ENCODE results near the gene TAPBP. TPM values are rescaled to one million over a fixed set of nuclear protein-coding genes. Genes with fewer than 3 reads are reported as not detected.

The TAPBP gene
- total and polyA plus RNA-seq, 2 of the 8 experiments (the other 6 are each of a cell fraction or from before 2014, with no cell fraction given), result 24.5 to 35.4 TPM

- Histone ChIP-seq H2BK12ac (ENCODE audit: low read depth, low read length) (no peak overlapping the region), H3K9ac (replicated peaks in 1 of 4; ENCODE audit: extremely low read depth in 1 of 4, low read depth in 3 of 4, low read length in 3 of 4) (no peak overlapping the region), H3K4me3 (ENCODE audit: extremely low read depth in 1 of 4, insufficient read depth in 2 of 4, low read depth in 3 of 4, low read length in 4 of 4) (no peak overlapping the region), H2BK15ac (ENCODE audit: low read length) (no peak overlapping the region), H3K36me3 (ENCODE audit: control insufficient read depth in 2 of 4, insufficient read depth in 4 of 4, low read length in 3 of 4) (peaks cover 9 to 35% (median 26%) of the 10 kb centered on the region in 4 experiments; a peak in 7 of 8 replicates), H3K18ac (ENCODE audit: extremely low read depth, low read length) (no peak overlapping the region), H2BK5ac (ENCODE audit: low read depth, low read length) (no peak overlapping the region), H2BK120ac (replicated peaks; ENCODE audit: low read depth, low read length) (no peak overlapping the region), H3K79me2 (ENCODE audit: control insufficient read depth in 1 of 2, insufficient read depth in 2 of 2, low read length in 2 of 2) (peaks cover 5 to 11% of the 10 kb centered on the region in 2 experiments), H3K4me2 (ENCODE audit: insufficient read depth in 1 of 2, low read depth in 2 of 2, low read length in 2 of 2) (no peak overlapping the region), H3K27ac (ENCODE audit: low read depth, low read length) (no peak overlapping the region), H4K8ac (ENCODE audit: extremely low read depth, insufficient read depth, low read length) (no peak overlapping the region), H3K4ac (replicated peaks; ENCODE audit: insufficient read length, low read depth, low read length) (no peak overlapping the region), H3K27me3 (replicated peaks in 1 of 4; ENCODE audit: control insufficient read depth in 3 of 4, extremely low read depth in 1 of 4, insufficient read depth in 3 of 4, low read length in 3 of 4) (no peaks in the 10 kb centered on the region), H4K20me1 (replicated peaks in 1 of 2; ENCODE audit: control insufficient read depth in 1 of 2, insufficient read depth in 2 of 2, low read length in 2 of 2) (peaks cover 12 to 13% of the 10 kb centered on the region in 2 experiments), H4K91ac (replicated peaks; ENCODE audit: insufficient read length, low read length) (no peak overlapping the region), H3K9me3 (ENCODE audit: insufficient read depth in 2 of 2, low read depth in 1 of 2, low read length in 1 of 2) (no peaks in the 10 kb centered on the region), H3K79me1 (ENCODE audit: low read depth, low read length) (0 out of 2 replicates have a peak, but pooled peaks cover 3% of the 10 kb centered on the region), H3K14ac (ENCODE audit: insufficient read length) (no peak overlapping the region), H2AK5ac (ENCODE audit: low read depth, low read length) (no peak overlapping the region), H2AFZ (ENCODE audit: low read length) (no peak overlapping the region), H4K5ac (ENCODE audit: insufficient read length, low read depth, low read length) (no peak overlapping the region), H3K23ac (ENCODE audit: insufficient read length) (no peak overlapping the region), H3K4me1 (replicated peaks in 1 of 4; ENCODE audit: control insufficient read depth in 3 of 4, insufficient read depth in 4 of 4, low read length in 3 of 4) (peaks cover under 1 to 23% (median 7%) of the 10 kb centered on the region in 4 experiments), H2BK20ac (ENCODE audit: low read length) (no peak overlapping the region), H3K56ac (replicated peaks; ENCODE audit: insufficient read length, low read depth, low read length) (no peak overlapping the region), H3K23me2 (ENCODE audit: low read depth, low read length) (peaks cover 11% of the 10 kb centered on the region)
- ChIA-PET CTCF (ENCODE audit: partially characterized antibody) (interaction anchor here (0.7 to 8.0 kb wide), 13 partner anchors 9 to 169 kb away, joined by 3 to 81 read pairs (median 3); partner anchors contain the start of genes PFDN6, RGL2, RPS18 and TAPBP), POLR2A (ENCODE audit: partially characterized antibody) (interaction anchor here (0.9 to 12.0 kb wide), 8 partner anchors 7 to 309 kb away, joined by 3 to 337 read pairs (median 16); partner anchors contain the start of genes PFDN6, RGL2, RPS18 and VPS52)
- no peak for FAIRE-seq
- no peak for DNase-seq (ENCODE audit: low read depth in 1 of 2, low spot score in 2 of 2)
- 86% methylated on average over 13 of the region's 13 CpGs; no CpG with 5 or more reads in 1 of the 2 experiments for WGBS, 2 experiments (ENCODE audit: extremely low coverage in 1 of 2, insufficient coverage in 1 of 2, insufficient read length in 1 of 2, insufficient replicate concordance in 2 of 2, low coverage in 1 of 2, low lambda C conversion rate in 2 of 2, missing lambda C conversion rate in 1 of 2)
- no peak for TF ChIP-seq CEBPB (IDR thresholded peaks at IDR 0.05; ENCODE audit: low read depth, low read length)
- TF ChIP-seq CTBP2 (IDR thresholded peaks at IDR 0.05; ENCODE audit: borderline replicate concordance, insufficient read depth, insufficient read length, low read length), result no peak
- no peak for TF ChIP-seq ZNF274 (IDR thresholded peaks at IDR 0.05; ENCODE audit: borderline replicate concordance, extremely low read depth, low read length)
- TF ChIP-seq RXRA (IDR thresholded peaks at IDR 0.05; ENCODE audit: insufficient read depth, low read depth, low read length), result no peak
- TF ChIP-seq KDM1A (IDR thresholded peaks at IDR 0.05; ENCODE audit: borderline replicate concordance, low read length), result no peak
- no peak for TF ChIP-seq SIRT6 (IDR thresholded peaks at IDR 0.05; ENCODE audit: low read length)
- no peak for TF ChIP-seq EZH2 (IDR thresholded peaks at IDR 0.05; ENCODE audit: low read depth, low read length, severe bottlenecking)
- no peak for TF ChIP-seq BCL11A (IDR thresholded peaks at IDR 0.05; ENCODE audit: low read depth in 2 of 2, low read length in 2 of 2)
- no peak for TF ChIP-seq BRCA1 (IDR thresholded peaks at IDR 0.05; ENCODE audit: low read depth, low read length)
Observed at GRCh38 chr6:33279257-33279695, 34.6 kb downstream of the TAPBP start.

Data from H1 (cell line).